GM18508 (cell line): Measurements from ENCODE around the gene FBH1.
A peak's percentile ranks its signal among the peaks of the same experiment; 100 is the strongest.

Source experiments
- ATAC-seq: cut with Tn5 transposase; IDR thresholded peaks from one replicate; pipeline ENCODE4 v1.9.1; 2021; ENCODE audit warnings: moderate number of reproducible peaks; ENCODE audit not compliant: insufficient read depth, unreplicated experiment

FBH1 gene

DNA sequence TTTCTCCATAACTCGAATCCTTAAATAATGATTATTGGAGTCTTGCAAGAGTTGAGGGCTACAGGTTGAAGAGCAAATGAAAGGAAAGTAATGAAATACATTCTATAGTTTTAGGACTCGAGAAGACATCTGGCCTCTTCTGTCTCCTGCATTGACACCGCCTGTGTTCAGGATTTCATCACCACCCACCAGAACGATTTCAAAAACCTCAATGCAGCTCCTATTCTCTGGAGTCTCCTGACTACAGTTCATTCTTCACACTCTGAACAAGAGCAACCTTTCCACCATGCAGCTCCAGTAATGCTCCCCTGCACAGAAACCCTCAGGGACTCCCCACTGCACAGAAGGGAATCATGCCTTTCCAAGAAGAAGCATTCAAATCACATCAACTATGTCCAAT is 81.8 kb downstream of the FBH1 start:
- ATAC-seq, result no peak

DNA sequence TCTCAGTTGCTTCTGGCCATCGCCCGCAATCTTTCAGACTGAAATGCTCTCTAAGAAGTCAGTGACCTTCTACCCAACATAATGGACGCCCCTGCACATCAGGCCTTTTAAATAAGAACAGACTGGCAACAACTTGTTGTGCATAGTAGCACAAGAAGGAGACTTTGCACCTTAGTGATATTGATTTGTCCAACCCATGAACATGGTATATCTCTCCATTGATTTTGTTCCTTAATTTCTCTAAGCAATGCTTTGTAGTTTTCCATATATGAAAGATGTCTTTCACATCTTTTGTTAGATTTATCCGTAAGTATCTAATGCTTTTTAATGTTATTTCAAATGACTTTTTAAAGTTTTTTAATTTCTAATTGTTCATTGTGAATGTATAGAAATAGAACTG is 83.0 kb downstream of the FBH1 start:
- ATAC-seq, result no peak

DNA sequence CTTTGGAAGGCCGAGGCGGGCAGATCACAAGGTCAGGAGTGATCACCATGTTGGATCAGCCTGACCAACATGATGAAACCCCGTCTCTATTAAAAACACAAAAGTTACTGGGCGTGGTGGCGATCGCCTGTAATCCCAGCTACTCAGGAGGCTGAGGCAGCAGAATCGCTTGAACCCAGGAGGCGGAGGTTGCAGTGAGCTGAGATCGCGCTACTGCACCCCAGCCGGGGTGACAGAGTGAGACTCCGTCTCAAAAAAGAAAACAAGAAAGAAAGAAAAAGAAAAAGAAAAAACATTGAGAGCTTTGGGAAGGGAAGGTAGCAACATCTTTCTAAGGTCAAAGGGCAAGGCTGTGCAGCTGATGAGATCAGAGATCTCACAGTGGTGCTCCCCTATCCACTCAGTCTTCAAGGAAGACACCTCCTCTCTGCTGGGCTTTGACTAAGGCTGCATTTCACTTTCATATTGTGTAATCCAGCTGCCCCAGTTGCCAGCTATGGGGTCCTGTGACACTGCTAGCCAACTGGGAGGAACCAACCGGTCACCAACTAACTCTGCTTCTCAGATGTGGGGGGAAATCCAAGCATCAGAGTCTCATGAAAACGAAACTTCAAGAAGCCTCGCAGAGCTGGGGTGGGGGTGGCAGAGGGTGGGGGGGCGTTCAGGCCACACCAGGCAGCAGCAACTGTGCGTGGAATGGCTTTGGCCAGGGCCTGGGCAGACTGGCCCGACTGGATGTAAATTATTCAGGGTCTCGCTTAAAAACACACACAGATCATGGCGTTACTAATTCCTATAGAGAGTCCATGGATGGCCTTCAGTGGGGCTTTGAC is 85.8 kb downstream of the FBH1 start:
- ATAC-seq, result peak; percentile 65

DNA sequence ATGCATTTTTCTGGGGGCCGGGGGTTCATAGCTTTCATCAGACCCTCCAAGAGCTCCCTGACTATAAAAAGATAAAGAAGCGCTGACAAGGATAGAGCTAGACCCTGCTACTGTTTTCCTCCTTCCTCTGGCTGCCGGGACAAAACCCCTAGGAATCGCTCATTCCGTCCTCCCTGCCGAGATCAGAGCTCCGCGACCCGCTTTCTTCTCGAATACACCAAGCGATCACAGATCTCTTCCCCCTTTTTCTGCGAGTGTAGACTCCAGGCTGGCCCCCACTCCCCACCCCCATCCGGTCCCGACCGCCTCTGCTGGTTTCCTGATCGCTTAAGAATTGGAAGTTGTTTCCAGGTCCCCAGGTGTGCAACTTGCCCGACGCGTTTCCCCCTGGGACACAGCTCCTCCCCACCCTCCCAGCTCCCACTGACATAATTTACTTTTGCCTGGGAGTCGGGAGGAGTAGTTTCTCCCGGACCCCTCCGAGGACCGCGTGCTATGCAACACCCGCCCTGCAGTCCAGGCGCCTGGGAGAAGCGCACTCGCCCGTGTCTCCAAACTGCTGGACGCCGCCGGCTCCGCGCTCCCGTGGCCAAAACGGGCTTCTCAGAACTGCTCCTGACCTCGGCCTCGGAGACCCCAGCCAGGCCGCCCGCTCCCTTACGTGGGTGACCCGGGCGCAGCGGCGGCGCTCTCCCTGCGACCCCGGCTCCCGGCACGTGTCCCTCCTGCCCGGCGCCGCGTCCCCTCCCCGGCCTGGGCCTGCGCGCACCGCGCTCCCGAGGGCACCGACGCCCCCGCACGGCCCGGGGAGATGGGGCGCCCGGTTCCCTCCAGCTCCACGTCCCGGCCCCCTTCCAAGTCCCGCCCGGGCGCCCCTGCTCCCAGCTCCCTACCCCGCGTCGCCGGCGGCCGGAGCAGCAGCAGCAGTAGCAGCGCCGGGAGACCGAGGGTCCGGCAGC is 86.7 kb downstream of the FBH1 start:
- ATAC-seq, result no peak

DNA sequence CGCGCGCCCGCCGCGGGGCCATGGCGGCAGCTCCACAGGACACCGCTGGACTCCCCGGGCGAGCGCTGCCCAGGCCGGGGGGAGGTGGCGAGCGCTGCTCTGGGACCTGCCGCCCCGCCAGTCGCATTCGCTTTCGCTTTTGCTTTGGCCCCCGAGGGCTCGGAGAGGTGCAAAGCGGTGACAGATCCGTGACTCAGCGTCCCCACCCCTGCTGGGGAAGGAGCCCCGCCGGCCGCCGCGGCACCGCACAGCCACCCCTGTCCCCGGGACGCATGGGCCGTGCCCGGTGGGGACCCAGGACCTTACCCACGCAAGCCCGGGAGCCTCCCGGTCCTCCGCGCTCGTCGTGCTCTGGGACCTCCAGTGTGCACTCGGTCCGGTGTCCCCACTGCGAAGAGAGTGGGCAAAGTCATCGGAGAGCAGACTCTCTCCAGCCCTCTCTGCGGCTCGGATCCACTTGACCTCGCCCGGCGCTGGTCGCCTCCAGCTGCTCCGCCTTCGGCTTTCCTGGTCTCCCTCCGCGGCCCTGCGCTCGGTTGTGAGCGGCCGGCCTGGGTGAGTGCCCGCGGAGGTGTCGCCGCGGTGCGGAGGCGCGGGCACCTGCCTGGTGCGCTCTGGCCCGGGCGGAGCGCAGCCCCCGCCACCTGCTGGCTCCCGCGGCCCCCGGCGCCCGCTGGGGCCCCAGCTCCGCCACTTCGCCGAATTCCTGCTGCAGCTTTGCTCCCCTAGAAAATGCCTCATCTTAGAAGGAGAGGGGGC is 87.6 kb downstream of the FBH1 start, which contains the start of gene IL15RA:
TSS of gene IL15RA (minus strand) at position 73 of the 759 bp plus-strand sequence. CDS start at position 22, 51 bp downstream.
- peak; percentile 36 for ATAC-seq

GRCh38 chr10:5978230-5978489 is 88.1 kb downstream of the FBH1 start:
- ATAC-seq, result no peak

- ATAC-seq, result no peak
Measured at GRCh38 chr10:5981529-5981928, 91.5 kb downstream of the FBH1 start.

DNA sequence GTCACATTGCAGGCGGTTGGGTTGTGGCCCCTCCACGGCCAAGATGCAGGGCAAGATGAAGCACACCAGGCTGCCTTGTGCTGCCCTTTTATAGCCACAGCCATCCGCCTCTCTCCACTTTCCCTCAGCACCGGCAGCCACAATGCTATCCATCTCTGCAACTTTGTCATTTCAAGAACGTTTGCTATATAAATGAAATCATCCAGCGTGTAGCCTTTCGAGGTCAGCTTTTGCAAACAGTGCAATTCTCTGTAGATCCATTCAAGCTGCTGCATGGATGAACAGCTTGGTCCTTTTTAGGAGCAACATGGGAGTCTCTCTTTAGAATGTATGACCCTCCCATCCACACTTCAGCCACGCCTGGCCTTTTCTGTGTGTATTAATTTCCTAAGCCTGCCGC is 93.7 kb downstream of the FBH1 start:
- ATAC-seq, result no peak

DNA sequence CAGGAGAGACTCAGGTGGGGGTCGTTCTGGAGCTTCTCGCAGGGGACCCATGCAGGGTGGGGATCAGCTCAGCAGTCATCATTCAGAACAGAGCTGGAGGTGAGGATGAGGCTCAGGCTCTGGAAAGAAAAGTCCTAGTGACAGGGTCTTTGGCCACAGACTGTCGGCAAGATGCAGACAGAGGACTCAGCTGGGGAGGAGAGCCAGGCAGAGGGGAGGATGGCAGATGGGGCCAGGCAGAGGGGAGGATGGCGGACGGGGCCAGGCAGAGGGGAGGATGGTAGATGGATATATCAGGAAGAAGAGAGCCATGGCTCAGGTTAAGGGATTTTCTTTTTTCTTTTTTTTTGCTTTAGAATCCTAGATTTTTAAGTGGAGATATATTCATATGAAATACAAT is 95.0 kb downstream of the FBH1 start:
- ATAC-seq, result no peak
